K562 (cell line): ENCODE data around the gene DAP. TPM values are rescaled to one million over a fixed set of nuclear protein-coding genes. Genes with fewer than 3 reads are reported as not detected.

ENCODE experiments used
- CHD4 ChIP-seq: fragments of 200-600 bp; sonication (generic); IDR thresholded peaks from 3 replicates; pipeline ENCODE4 v1.6.1; 2012; ENCODE audit warnings: low read depth, mild to moderate bottlenecking, mixed read lengths, low read length, inconsistent platforms; ENCODE audit not compliant: insufficient read depth, insufficient replicate concordance, poor library complexity, severe bottlenecking
- ELK3 ChIP-seq: fragments of 450-650 bp; formaldehyde crosslinking; IDR thresholded peaks from 2 replicates; pipeline ENCODE4 v1.4.0; 2020; ENCODE audit warnings: mild to moderate bottlenecking
- NFYB ChIP-seq: IDR thresholded peaks from 2 replicates; pipeline ENCODE4 v1.6.1; 2011; ENCODE audit warnings: mild to moderate bottlenecking, moderate library complexity; ENCODE audit not compliant: insufficient read length; ENCODE audit errors: extremely low read depth
- NR4A1 ChIP-seq, 2 experiments: fragments of 250-450 bp in 1 of 2; fragments of 450-650 bp in 1 of 2; sonication (Bioruptor Pico) in 1 of 2; IDR thresholded peaks; 2 replicates each; pipeline versions ENCODE4 v1.4.0 to v1.6.1; 2016 to 2020; ENCODE audit warnings: mild to moderate bottlenecking in 2 of 2, missing compliant biosample characterization in 1 of 2, missing genetic modification characterization in 1 of 2, moderate library complexity in 1 of 2
- TRIM24 ChIP-seq, 2 experiments: fragments of 450-650 bp; IDR thresholded peaks; 2 replicates each; pipeline ENCODE4 v1.6.1; 2016
- ZBTB11 ChIP-seq, 3 experiments: fragments of 200-800 bp in 1 of 3; fragments of 250-450 bp in 1 of 3; fragments of 450-650 bp in 1 of 3; sonication (Bioruptor Pico) in 1 of 3; sonication (Bioruptor generic) in 1 of 3; formaldehyde crosslinking in 1 of 3; IDR thresholded peaks; 2 replicates each; pipeline versions ENCODE4 v1.6.1 to v1.8.0; 2016 to 2022; ENCODE audit warnings: mild to moderate bottlenecking in 2 of 3, missing genetic modification characterization in 2 of 3, missing compliant biosample characterization in 1 of 3, moderate library complexity in 1 of 3
- ZNF124 ChIP-seq: sonication (generic); formaldehyde crosslinking; IDR thresholded peaks from 2 replicates; pipeline ENCODE4 v1.8.1; 2022; ENCODE audit warnings: missing genetic modification reagents
- ZNF561 ChIP-seq: fragments of 450-650 bp; formaldehyde crosslinking; conservative IDR thresholded peaks from 2 replicates; pipeline ENCODE4 v1.4.0; 2020; ENCODE audit warnings: mild to moderate bottlenecking, moderate library complexity
- ZNF778 ChIP-seq: fragments of 450-650 bp; formaldehyde crosslinking; IDR thresholded peaks from 2 replicates; pipeline ENCODE4 v1.4.0; 2020; ENCODE audit warnings: mild to moderate bottlenecking, moderate library complexity
- polyA plus RNA-seq, 8 experiments: library from polyadenylated mRNA; depleted of rRNA in 4 of 8; stranded (reverse) in 5 of 8; unstranded in 3 of 8; fragments of >200 nt; fragmentation: Nextera tagmentation in 2 of 8; fragmentation: Illumina TruSeq in 1 of 8; extraction: Ambion mirVana in 2 of 8; extraction: Trizol in 1 of 8; gene quantifications; 2 replicates each; pipeline versions ENCODE4 v1.2.1 to v1.2.3, GENCODE V29; 2011 to 2014; ENCODE audit warnings: inconsistent platforms in 1 of 8, missing spikeins in 1 of 8
- total RNA-seq, 7 experiments: library from RNA; depleted of rRNA in 6 of 7; stranded (reverse); fragments of >200 nt in 6 of 7; fragmentation: Illumina TruSeq in 2 of 7; extraction: Trizol in 2 of 7; gene quantifications; 2 replicates each; pipeline versions ENCODE4 v1.2.1 to v1.2.3, GENCODE V29; 2011 to 2021; ENCODE audit warnings: low replicate concordance in 1 of 7
- TF ChIP-seq, protein P1 (sequence below): fragments of 250-450 bp; sonication (Bioruptor Pico); IDR thresholded peaks from 2 replicates; pipeline ENCODE4 v1.5.1; 2021; ENCODE audit warnings: mild to moderate bottlenecking

The DAP gene
- total and polyA plus RNA-seq, 9 of the 15 experiments (the other 6 are each of a cell fraction or from before 2014, with no cell fraction given), result 14.1 to 151 (median 34.5) TPM

DNA sequence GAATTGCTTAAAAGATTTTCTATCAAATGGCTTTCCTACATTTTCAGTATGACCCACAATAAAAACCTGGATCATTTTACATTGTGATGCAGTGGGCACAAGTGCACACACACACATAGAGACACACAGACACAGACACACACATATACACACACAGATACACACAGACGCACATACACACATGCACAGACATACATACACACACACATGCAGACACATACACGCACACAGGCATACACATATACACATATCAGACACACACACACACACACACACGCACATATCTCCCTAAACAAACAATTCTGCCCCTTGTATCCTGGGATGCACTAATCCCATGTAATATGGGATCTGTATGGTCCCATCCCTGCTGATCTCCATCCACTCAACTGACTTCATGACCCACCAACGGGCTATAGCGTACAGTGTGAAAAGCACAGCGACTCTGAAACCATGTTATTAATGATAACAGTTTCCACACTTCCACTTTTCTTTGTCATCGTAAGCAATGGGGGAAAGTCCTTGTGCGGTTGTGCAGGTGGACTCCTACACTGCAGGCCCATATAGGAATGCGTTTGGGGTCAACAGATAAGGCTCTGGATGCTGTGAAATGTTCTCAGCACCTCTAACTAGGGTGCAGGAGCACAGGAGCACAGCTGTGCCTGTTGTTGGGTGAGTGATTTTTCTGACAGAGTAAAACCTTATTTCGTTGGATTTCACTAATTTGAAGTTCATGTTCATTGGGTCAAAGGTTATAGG lies 52.7 kb downstream of the DAP start (continued):
- TF ChIP-seq NR4A1 (CRISPR knock-in tag; IDR thresholded peaks at IDR 0.05) (no peak), NR4A1 (tag; IDR thresholded peaks at IDR 0.05) (no peak), ZBTB11 (CRISPR knock-in tag; IDR thresholded peaks at IDR 0.05) (no peak), ZNF561 (CRISPR knock-in tag) (no peak), ZNF778 (CRISPR knock-in tag) (no peak), CHD4 (no peak), TRIM24 (IDR thresholded peaks at IDR 0.05) (peak; percentile 82 to 83), ZNF124 (CRISPR knock-in tag) (no peak), ELK3 (CRISPR knock-in tag) (no peak), NFYB (no peak)
- TF ChIP-seq, protein P1, sequence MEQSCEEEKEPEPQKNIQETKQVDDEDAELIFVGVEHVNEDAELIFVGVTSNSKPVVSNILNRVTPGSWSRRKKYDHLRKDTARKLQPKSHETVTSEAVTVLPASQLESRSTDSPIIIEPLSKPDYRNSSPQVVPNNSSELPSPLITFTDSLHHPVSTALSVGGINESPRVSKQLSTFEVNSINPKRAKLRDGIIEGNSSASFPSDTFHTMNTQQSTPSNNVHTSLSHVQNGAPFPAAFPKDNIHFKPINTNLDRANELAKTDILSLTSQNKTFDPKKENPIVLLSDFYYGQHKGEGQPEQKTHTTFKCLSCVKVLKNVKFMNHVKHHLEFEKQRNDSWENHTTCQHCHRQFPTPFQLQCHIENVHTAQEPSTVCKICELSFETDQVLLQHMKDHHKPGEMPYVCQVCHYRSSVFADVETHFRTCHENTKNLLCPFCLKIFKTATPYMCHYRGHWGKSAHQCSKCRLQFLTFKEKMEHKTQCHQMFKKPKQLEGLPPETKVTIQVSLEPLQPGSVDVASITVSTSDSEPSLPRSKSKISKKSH, result no peak
- TF ChIP-seq, all 486 proteins: peak for 90
